Measurements from ENCODE around the gene SUCLA2. TPM values are rescaled to one million over a fixed set of nuclear protein-coding genes. Genes with fewer than 3 reads are reported as not detected.

Gene SUCLA2
- polyA plus RNA-seq, 1 donor from 2014 or later = 137 TPM

GRCh38 chr13:47896111-47896510 lies 105.0 kb downstream of the SUCLA2 start:
- Histone ChIP-seq H4K20me1 (ENCODE audit: insufficient read depth) (no peaks in the 10 kb centered on the region), H3K9ac (ENCODE audit: low read length) (no peak overlapping the region), H3K9me3 (ENCODE audit: low read length) (no peaks in the 10 kb centered on the region), H2AFZ (ENCODE audit: low read depth, low read length) (no peak overlapping the region), H3K27ac (ENCODE audit: low read length) (no peak overlapping the region), H3K9me2 (ENCODE audit: insufficient read depth, low read length) (no peaks in the 10 kb centered on the region), H3K4me3 (ENCODE audit: low read length) (no peak overlapping the region), H3K36me3 (ENCODE audit: insufficient read depth, low read length) (no peaks in the 10 kb centered on the region), H3K79me2 (replicated peaks; ENCODE audit: insufficient read depth, low read length) (no peaks in the 10 kb centered on the region), H3F3A (ENCODE audit: insufficient read depth, low read length, poor library complexity, severe bottlenecking) (no peaks in the 10 kb centered on the region), H3K27me3 (ENCODE audit: insufficient read depth, low read depth, low read length) (no peaks in the 10 kb centered on the region), H3K4me2 (ENCODE audit: low read length) (no peak overlapping the region)
- TF ChIP-seq POLR2AphosphoS5 (IDR thresholded peaks at IDR 0.05) = no peak
- TF ChIP-seq TAF1 (IDR thresholded peaks at IDR 0.05; ENCODE audit: low read depth) = no peak
- TF ChIP-seq, protein P1, sequence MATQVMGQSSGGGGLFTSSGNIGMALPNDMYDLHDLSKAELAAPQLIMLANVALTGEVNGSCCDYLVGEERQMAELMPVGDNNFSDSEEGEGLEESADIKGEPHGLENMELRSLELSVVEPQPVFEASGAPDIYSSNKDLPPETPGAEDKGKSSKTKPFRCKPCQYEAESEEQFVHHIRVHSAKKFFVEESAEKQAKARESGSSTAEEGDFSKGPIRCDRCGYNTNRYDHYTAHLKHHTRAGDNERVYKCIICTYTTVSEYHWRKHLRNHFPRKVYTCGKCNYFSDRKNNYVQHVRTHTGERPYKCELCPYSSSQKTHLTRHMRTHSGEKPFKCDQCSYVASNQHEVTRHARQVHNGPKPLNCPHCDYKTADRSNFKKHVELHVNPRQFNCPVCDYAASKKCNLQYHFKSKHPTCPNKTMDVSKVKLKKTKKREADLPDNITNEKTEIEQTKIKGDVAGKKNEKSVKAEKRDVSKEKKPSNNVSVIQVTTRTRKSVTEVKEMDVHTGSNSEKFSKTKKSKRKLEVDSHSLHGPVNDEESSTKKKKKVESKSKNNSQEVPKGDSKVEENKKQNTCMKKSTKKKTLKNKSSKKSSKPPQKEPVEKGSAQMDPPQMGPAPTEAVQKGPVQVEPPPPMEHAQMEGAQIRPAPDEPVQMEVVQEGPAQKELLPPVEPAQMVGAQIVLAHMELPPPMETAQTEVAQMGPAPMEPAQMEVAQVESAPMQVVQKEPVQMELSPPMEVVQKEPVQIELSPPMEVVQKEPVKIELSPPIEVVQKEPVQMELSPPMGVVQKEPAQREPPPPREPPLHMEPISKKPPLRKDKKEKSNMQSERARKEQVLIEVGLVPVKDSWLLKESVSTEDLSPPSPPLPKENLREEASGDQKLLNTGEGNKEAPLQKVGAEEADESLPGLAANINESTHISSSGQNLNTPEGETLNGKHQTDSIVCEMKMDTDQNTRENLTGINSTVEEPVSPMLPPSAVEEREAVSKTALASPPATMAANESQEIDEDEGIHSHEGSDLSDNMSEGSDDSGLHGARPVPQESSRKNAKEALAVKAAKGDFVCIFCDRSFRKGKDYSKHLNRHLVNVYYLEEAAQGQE (IDR thresholded peaks at IDR 0.05; ENCODE audit: borderline replicate concordance) = no peak
- no peak for TF ChIP-seq RAD21 (conservative IDR thresholded peaks at IDR 0.05)
- TF ChIP-seq SMC3 (conservative IDR thresholded peaks at IDR 0.05; ENCODE audit: poor library complexity) = no peak
- no peak for TF ChIP-seq EP300 (conservative IDR thresholded peaks at IDR 0.05; ENCODE audit: poor library complexity, severe bottlenecking)
- TF ChIP-seq CTCF (IDR thresholded peaks at IDR 0.05; ENCODE audit: poor library complexity, severe bottlenecking) = no peak
- TF ChIP-seq EZH2 (IDR thresholded peaks at IDR 0.05; ENCODE audit: borderline replicate concordance, insufficient read depth, low read length, poor library complexity, severe bottlenecking) = no peak

DNA sequence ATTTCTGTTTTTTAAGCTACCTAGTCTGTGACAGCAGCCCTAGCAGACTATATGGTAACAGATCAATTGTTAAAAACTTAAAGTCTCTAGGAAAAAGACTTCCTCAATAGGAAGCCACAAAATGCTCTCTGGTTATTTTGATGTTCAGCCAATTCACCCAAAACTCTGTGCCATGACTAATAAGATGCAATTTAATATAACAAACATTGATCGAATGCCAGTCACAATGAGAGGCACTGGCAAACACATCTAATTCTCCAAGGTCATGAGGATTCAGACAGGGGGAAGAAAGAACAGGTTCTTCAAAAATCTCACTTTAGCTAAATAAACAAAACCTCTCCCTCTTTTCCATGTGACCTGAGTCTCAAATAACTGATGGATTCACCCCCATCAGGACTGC lies 107.5 kb downstream of the SUCLA2 start:
- H3K27ac ChIP-seq (ENCODE audit: low read length) = no peak overlapping the region

More for the DNA sequence above, 107.5 kb downstream of the SUCLA2 start:
- Histone ChIP-seq H3K9me2 (ENCODE audit: insufficient read depth, low read length) (no peaks in the 10 kb centered on the region), H3K27me3 (ENCODE audit: insufficient read depth, low read depth, low read length) (no peaks in the 10 kb centered on the region), H3K9ac (ENCODE audit: low read length) (no peak overlapping the region), H2AFZ (ENCODE audit: low read depth, low read length) (no peak overlapping the region), H3K79me2 (replicated peaks; ENCODE audit: insufficient read depth, low read length) (no peaks in the 10 kb centered on the region), H3F3A (ENCODE audit: insufficient read depth, low read length, poor library complexity, severe bottlenecking) (no peaks in the 10 kb centered on the region), H4K20me1 (ENCODE audit: insufficient read depth) (no peaks in the 10 kb centered on the region), H3K4me2 (ENCODE audit: low read length) (no peak overlapping the region), H3K36me3 (ENCODE audit: insufficient read depth, low read length) (no peaks in the 10 kb centered on the region), H3K4me3 (ENCODE audit: low read length) (no peak overlapping the region), H3K9me3 (ENCODE audit: low read length) (no peaks in the 10 kb centered on the region)
- no peak for TF ChIP-seq TAF1 (IDR thresholded peaks at IDR 0.05; ENCODE audit: low read depth)
- TF ChIP-seq POLR2AphosphoS5 (IDR thresholded peaks at IDR 0.05) = no peak
- no peak for TF ChIP-seq EP300 (conservative IDR thresholded peaks at IDR 0.05; ENCODE audit: poor library complexity, severe bottlenecking)
- no peak for TF ChIP-seq EZH2 (IDR thresholded peaks at IDR 0.05; ENCODE audit: borderline replicate concordance, insufficient read depth, low read length, poor library complexity, severe bottlenecking)
- TF ChIP-seq, protein P1 (IDR thresholded peaks at IDR 0.05; ENCODE audit: borderline replicate concordance) = no peak
- TF ChIP-seq MXI1 (conservative IDR thresholded peaks at IDR 0.05; ENCODE audit: poor library complexity, severe bottlenecking) = no peak
- no peak for TF ChIP-seq CTCF (IDR thresholded peaks at IDR 0.05; ENCODE audit: poor library complexity, severe bottlenecking)
- TF ChIP-seq SMC3 (conservative IDR thresholded peaks at IDR 0.05; ENCODE audit: poor library complexity) = no peak
- TF ChIP-seq RAD21 (conservative IDR thresholded peaks at IDR 0.05) = no peak
